ENCODE results near the gene FHOD3.

Gene FHOD3

GRCh38 chr18:36255072-36255698 lies 42.3 kb upstream of the FHOD3 start:
- no peak overlapping the region for H3K4me3 ChIP-seq (replicated peaks; ENCODE audit: insufficient read depth, low read length)
- H3K27ac ChIP-seq (replicated peaks): no peak overlapping the region
- H3K27me3 ChIP-seq (ENCODE audit: insufficient read depth, poor library complexity, severe bottlenecking): peaks cover 12% of the 10 kb centered on the region
- TF ChIP-seq SPI1 (IDR thresholded peaks at IDR 0.05; ENCODE audit: borderline replicate concordance, low read depth) (no peak), POLR2AphosphoS5 (IDR thresholded peaks at IDR 0.05; ENCODE audit: low read depth) (no peak), REST (IDR thresholded peaks at IDR 0.05; ENCODE audit: insufficient replicate concordance, low read depth) (no peak), CTCF (IDR thresholded peaks at IDR 0.05; ENCODE audit: insufficient read depth, low read length) (no peak), GABPA (IDR thresholded peaks at IDR 0.05; ENCODE audit: low read depth) (no peak)
- DNase-seq (ENCODE audit: low read depth in 1 of 2, low spot score in 1 of 2): no peak

GRCh38 chr18:36256094-36256493 lies 41.4 kb upstream of the FHOD3 start:
- Histone ChIP-seq H3K4me3 (replicated peaks; ENCODE audit: insufficient read depth, low read length) (no peak overlapping the region), H3K27ac (replicated peaks) (no peak overlapping the region), H3K27me3 (ENCODE audit: insufficient read depth, poor library complexity, severe bottlenecking) (peaks cover 13% of the 10 kb centered on the region)
- TF ChIP-seq CTCF (IDR thresholded peaks at IDR 0.05; ENCODE audit: insufficient read depth, low read length) (no peak), POLR2AphosphoS5 (IDR thresholded peaks at IDR 0.05; ENCODE audit: low read depth) (no peak), GABPA (IDR thresholded peaks at IDR 0.05; ENCODE audit: low read depth) (no peak), SPI1 (IDR thresholded peaks at IDR 0.05; ENCODE audit: borderline replicate concordance, low read depth) (no peak), REST (IDR thresholded peaks at IDR 0.05; ENCODE audit: insufficient replicate concordance, low read depth) (no peak)
- DNase-seq (ENCODE audit: low read depth in 1 of 2, low spot score in 1 of 2): no peak

- TF ChIP-seq REST (IDR thresholded peaks at IDR 0.05; ENCODE audit: insufficient replicate concordance, low read depth) (no peak), SPI1 (IDR thresholded peaks at IDR 0.05; ENCODE audit: borderline replicate concordance, low read depth) (no peak)
- Histone ChIP-seq H3K27me3 (ENCODE audit: insufficient read depth, poor library complexity, severe bottlenecking) (peaks cover 29% of the 10 kb centered on the region), H3K27ac (replicated peaks) (no peak overlapping the region), H3K4me3 (replicated peaks; ENCODE audit: insufficient read depth, low read length) (no peak overlapping the region)
- no peak for DNase-seq (ENCODE audit: low read depth in 1 of 2, low spot score in 1 of 2)
Measured at GRCh38 chr18:36262971-36263370, 34.5 kb upstream of the FHOD3 start.
